Mesenchymal stem cell (in vitro differentiated cells and primary cell): ENCODE results near the gene FHIT.

ENCODE experiments used
- DNase-seq: peaks from one replicate; pipeline ENCODE4 v3.0.0-alpha.2; 2013
- H2AFZ ChIP-seq: one replicate; pipeline ENCODE4 v1.6.1; 2013; ENCODE audit warnings: low read depth, mild to moderate bottlenecking, control low read depth, inconsistent platforms, low read length, moderate library complexity
- H2AK5ac ChIP-seq: 2 replicates; pipeline ENCODE4 v1.6.1; 2013; ENCODE audit warnings: low read length, moderate library complexity, mild to moderate bottlenecking, inconsistent platforms; ENCODE audit not compliant: severe bottlenecking
- H2BK120ac ChIP-seq: one replicate; pipeline ENCODE4 v1.6.1; 2013; ENCODE audit warnings: low read depth, mild to moderate bottlenecking, inconsistent platforms, low read length, moderate library complexity
- H2BK12ac ChIP-seq, 2 experiments: one replicate each; pipeline ENCODE4 v1.6.1; 2013; ENCODE audit warnings: inconsistent platforms in 2 of 2, low read length in 2 of 2, mild to moderate bottlenecking in 2 of 2, moderate library complexity in 2 of 2, control low read depth in 1 of 2
- H2BK15ac ChIP-seq: one replicate; pipeline ENCODE4 v1.6.1; 2013; ENCODE audit warnings: mild to moderate bottlenecking, low read depth, inconsistent platforms; ENCODE audit not compliant: poor library complexity, severe bottlenecking
- H2BK5ac ChIP-seq: 2 replicates; pipeline ENCODE4 v1.6.1; 2013; ENCODE audit warnings: low read depth, mild to moderate bottlenecking, low read length, control low read depth, inconsistent platforms; ENCODE audit not compliant: poor library complexity, severe bottlenecking
- H3K14ac ChIP-seq, 2 experiments: one replicate each; pipeline ENCODE4 v1.6.1; 2013; ENCODE audit warnings: inconsistent platforms in 2 of 2, low read length in 2 of 2, control low read depth in 1 of 2, mild to moderate bottlenecking in 1 of 2, moderate library complexity in 1 of 2
- H3K18ac ChIP-seq, 2 experiments: one replicate each; pipeline ENCODE4 v1.6.1; 2013; ENCODE audit warnings: inconsistent platforms in 2 of 2, low read length in 2 of 2, control low read depth in 1 of 2, low read depth in 1 of 2, mild to moderate bottlenecking in 1 of 2
- H3K23ac ChIP-seq, 2 experiments: one replicate each; pipeline ENCODE4 v1.6.1; 2013; ENCODE audit warnings: inconsistent platforms in 2 of 2, low read length in 2 of 2, mild to moderate bottlenecking in 2 of 2, moderate library complexity in 2 of 2, control low read depth in 1 of 2
- H3K27ac ChIP-seq: 2 replicates; pipeline ENCODE4 v1.5.1; 2013; ENCODE audit warnings: mild to moderate bottlenecking, moderate library complexity, low read length, control low read depth, inconsistent platforms; ENCODE audit not compliant: poor library complexity, severe bottlenecking
- H3K27me3 ChIP-seq, 2 experiments: 2 replicates each; pipeline versions ENCODE4 v1.6.1 to v1.7.0; 2013; ENCODE audit warnings: low read length in 2 of 2, mild to moderate bottlenecking in 2 of 2, moderate library complexity in 2 of 2, control low read depth in 1 of 2, inconsistent platforms in 1 of 2; ENCODE audit not compliant: control insufficient read depth in 1 of 2, insufficient read depth in 1 of 2
- H3K36me3 ChIP-seq, 2 experiments: 2 replicates each; pipeline versions ENCODE4 v1.6.1 to v1.7.0; 2013; ENCODE audit warnings: low read length in 2 of 2, control low read depth in 1 of 2, inconsistent platforms in 1 of 2, low read depth in 1 of 2, mild to moderate bottlenecking in 1 of 2; ENCODE audit not compliant: insufficient read depth in 2 of 2, control insufficient read depth in 1 of 2
- H3K4ac ChIP-seq, 2 experiments: one replicate each; pipeline ENCODE4 v1.6.1; 2013; ENCODE audit warnings: inconsistent platforms in 2 of 2, low read length in 2 of 2, mild to moderate bottlenecking in 2 of 2, moderate library complexity in 2 of 2, control low read depth in 1 of 2, low read depth in 1 of 2
- H3K4me1 ChIP-seq: 2 replicates; pipeline ENCODE4 v1.6.1; 2013; ENCODE audit warnings: low read depth, low read length, control low read depth; ENCODE audit not compliant: control insufficient read depth, insufficient read depth
- H3K4me2 ChIP-seq: 2 replicates; pipeline ENCODE4 v1.6.1; 2013; ENCODE audit warnings: low read length, mild to moderate bottlenecking, inconsistent platforms; ENCODE audit not compliant: poor library complexity, severe bottlenecking
- H3K4me3 ChIP-seq, 2 experiments: 2 replicates each; pipeline versions ENCODE4 v1.5.1 to v1.7.0; 2013; ENCODE audit warnings: low read length in 2 of 2, mild to moderate bottlenecking in 2 of 2, control low read depth in 1 of 2, low read depth in 1 of 2; ENCODE audit not compliant: insufficient read depth in 1 of 2
- H3K79me1 ChIP-seq: replicated peaks from 2 replicates; pipeline ENCODE4 v1.6.1; 2013; ENCODE audit warnings: mild to moderate bottlenecking, control low read depth, low read length, inconsistent platforms; ENCODE audit not compliant: poor library complexity, severe bottlenecking
- H3K9ac ChIP-seq: 2 replicates; pipeline ENCODE4 v1.7.0; 2013; ENCODE audit warnings: mild to moderate bottlenecking, low read length, moderate library complexity
- H3K9me3 ChIP-seq: 2 replicates; pipeline ENCODE4 v1.7.0; 2013; ENCODE audit warnings: mild to moderate bottlenecking, low read length; ENCODE audit not compliant: control insufficient read depth
- H4K8ac ChIP-seq: one replicate; pipeline ENCODE4 v1.6.1; 2013; ENCODE audit warnings: inconsistent platforms, mild to moderate bottlenecking, low read length, moderate library complexity
- H4K91ac ChIP-seq: one replicate; pipeline ENCODE4 v1.6.1; 2013; ENCODE audit warnings: mild to moderate bottlenecking, low read length, inconsistent platforms
- WGBS: methylation state at CpG from one replicate; pipeline ENCODE4 v1.1.7; 2013; ENCODE audit warnings: mixed read lengths; 5-methylcytosine and 5-hydroxymethylcytosine counted together

FHIT gene

DNA sequence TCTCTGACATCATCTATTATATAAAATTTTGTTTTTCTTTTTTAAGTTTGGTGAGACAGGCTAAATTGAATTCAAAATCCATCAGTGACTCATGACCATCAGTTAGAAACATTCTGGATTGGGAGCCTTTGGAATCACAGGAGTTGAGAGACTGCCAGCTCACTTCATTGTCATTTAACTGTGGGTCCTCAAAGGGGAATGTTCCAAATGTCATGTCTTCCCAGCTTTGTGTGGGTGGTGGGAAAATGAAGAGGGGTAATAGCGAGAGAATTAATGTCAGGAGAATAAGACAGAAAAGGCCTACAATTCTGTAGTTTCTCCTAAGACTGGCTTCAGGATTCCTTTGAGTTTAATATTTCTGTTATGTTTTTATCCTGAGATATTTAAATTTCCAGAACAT lies 1051.9 kb downstream of the FHIT start:
- WGBS, result no CpG with 5 or more reads among the region's 1 CpG
- Histone ChIP-seq H3K79me1 (no peaks in the 10 kb centered on the region), H3K4me3 (no peak overlapping the region), H4K91ac (no peak overlapping the region), H3K9me3 (no peaks in the 10 kb centered on the region), H3K9ac (no peak overlapping the region), H4K8ac (no peak overlapping the region), H3K4me2 (no peak overlapping the region), H2AFZ (no peak overlapping the region), H3K4ac (no peak overlapping the region), H3K4me1 (no peaks in the 10 kb centered on the region), H3K36me3 (no peaks in the 10 kb centered on the region), H3K23ac (no peak overlapping the region), H2BK12ac (no peak overlapping the region), H2AK5ac (no peak overlapping the region), H2BK15ac (no peak overlapping the region), H3K18ac (no peak overlapping the region), H2BK120ac (no peak overlapping the region), H3K27me3 (no peaks in the 10 kb centered on the region), H2BK5ac (no peak overlapping the region), H3K14ac (no peak overlapping the region), H3K27ac (no peak overlapping the region)
- no peak for DNase-seq

DNA sequence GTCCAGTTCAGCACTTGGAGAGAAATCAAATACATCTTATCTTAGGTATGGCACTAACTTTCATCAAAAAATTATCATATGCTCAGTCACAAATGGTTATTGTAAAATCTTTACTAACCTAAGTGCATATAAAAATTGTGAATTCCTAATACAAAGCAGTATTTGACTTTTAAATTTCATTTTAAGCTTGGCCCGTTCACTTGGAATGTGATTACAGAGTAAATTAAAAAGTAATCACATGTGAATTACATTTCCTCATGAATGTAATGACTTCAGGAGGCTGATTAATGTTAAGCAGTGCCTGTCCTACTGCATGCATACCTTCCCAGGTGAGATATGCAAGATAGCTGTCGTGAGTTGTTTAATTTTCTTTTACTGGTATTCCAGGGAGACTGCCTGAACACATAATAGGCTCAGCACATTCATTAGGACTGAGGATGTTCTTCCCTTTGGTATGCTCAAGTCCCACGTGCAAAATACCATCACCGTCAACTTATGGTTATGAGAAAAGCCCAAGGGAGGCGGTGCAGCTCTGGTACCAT lies 1053.0 kb downstream of the FHIT start:
- Histone ChIP-seq H3K27me3 (no peaks in the 10 kb centered on the region), H3K14ac (no peak overlapping the region), H3K9ac (no peak overlapping the region), H2BK120ac (no peak overlapping the region), H3K36me3 (no peaks in the 10 kb centered on the region), H3K4ac (no peak overlapping the region), H3K4me2 (no peak overlapping the region), H2BK5ac (no peak overlapping the region), H3K18ac (no peak overlapping the region), H2BK15ac (no peak overlapping the region), H2AFZ (no peak overlapping the region), H2BK12ac (no peak overlapping the region), H2AK5ac (no peak overlapping the region), H3K27ac (no peak overlapping the region), H3K79me1 (no peaks in the 10 kb centered on the region), H3K23ac (no peak overlapping the region), H3K4me3 (no peak overlapping the region), H4K8ac (no peak overlapping the region), H4K91ac (no peak overlapping the region), H3K9me3 (no peaks in the 10 kb centered on the region), H3K4me1 (no peaks in the 10 kb centered on the region)
- no peak for DNase-seq
- 71% methylated on average over 4 of the region's 5 CpGs for WGBS

DNA sequence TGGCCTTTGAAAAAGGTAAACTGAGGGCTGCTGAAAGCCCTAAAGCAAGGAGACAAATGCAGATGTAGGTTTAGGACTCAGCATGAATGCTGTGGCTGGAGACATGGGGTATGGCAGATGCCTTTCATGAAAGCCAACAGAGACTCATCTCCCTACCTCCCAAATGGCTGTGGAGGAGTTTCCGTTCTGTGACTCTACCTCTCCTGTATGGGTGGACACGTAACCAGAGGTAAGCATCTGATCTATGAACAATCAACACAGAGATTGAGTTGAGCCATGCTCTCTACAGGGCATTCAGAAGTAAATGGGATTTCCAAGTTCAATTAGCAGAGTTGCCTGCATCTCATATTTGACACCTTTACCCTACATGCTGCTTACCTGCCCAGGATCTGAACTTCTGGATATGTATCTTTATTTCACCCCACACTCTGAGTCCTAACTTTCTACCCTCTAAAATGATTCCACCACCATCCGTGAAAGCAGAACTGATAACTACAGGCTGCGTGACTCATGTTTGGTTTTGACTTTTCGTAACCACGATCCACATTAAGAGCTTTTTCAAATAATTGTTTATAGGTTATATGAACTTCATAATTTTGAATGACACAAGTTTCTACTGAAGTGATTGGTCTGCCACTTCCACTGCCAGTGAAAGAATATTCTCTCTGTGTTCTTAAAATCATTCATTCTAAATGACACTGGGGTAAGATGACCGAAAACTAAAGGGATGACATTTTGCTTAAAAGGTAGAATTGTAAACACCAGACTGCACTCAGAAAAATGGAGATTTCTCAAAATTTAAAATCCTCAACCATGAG lies 1058.7 kb downstream of the FHIT start:
- DNase-seq, result no peak
- no peaks in the 10 kb centered on the region for H3K79me1 ChIP-seq
- WGBS, result 91% methylated on average over 4 of the region's 7 CpGs

DNA sequence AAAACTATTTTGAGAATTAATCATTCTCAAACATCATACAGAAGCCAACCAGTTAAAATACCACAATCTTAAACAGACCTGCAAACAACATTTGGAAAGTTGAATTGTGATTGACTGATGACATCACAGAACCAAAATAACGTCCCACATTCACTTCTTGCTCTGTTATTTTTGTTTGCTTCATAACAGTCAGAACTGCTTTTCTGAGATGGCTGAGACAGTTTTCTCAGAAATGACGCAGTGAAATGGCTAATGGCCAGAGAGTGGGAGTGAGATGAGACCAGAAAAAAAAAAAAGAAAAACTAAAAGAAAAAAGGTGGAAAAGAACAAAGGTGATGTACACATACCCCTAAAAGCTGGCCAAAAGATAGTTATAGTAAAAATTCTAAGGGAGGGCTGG lies 1061.2 kb downstream of the FHIT start:
- no peak overlapping the region for H4K91ac ChIP-seq
- H3K14ac ChIP-seq, result no peak overlapping the region
- H2AFZ ChIP-seq, result no peak overlapping the region
- WGBS, result 86% methylated on average over 1 of the region's 2 CpGs
- no peak for DNase-seq
- H2BK15ac ChIP-seq, result no peak overlapping the region
- no peak overlapping the region for H3K4ac ChIP-seq
- H2AK5ac ChIP-seq, result no peak overlapping the region
- no peak overlapping the region for H3K23ac ChIP-seq
- H3K4me1 ChIP-seq, result no peaks in the 10 kb centered on the region
- no peaks in the 10 kb centered on the region for H3K27me3 ChIP-seq
- no peak overlapping the region for H2BK120ac ChIP-seq
- no peak overlapping the region for H2BK5ac ChIP-seq
- H3K9me3 ChIP-seq, result no peaks in the 10 kb centered on the region
- no peak overlapping the region for H2BK12ac ChIP-seq
- no peak overlapping the region for H3K4me3 ChIP-seq
- H3K79me1 ChIP-seq, result no peaks in the 10 kb centered on the region
- no peak overlapping the region for H3K9ac ChIP-seq
- no peaks in the 10 kb centered on the region for H3K36me3 ChIP-seq
- no peak overlapping the region for H3K27ac ChIP-seq
- H3K4me2 ChIP-seq, result no peak overlapping the region
- no peak overlapping the region for H3K18ac ChIP-seq
- no peak overlapping the region for H4K8ac ChIP-seq

More for the DNA sequence above, 1058.7 kb downstream of the FHIT start:
- H3K9me3 ChIP-seq, result no peaks in the 10 kb centered on the region
- no peak overlapping the region for H3K9ac ChIP-seq
- no peak overlapping the region for H3K14ac ChIP-seq
- no peak overlapping the region for H3K4ac ChIP-seq
- H3K4me2 ChIP-seq, result no peak overlapping the region
- no peak overlapping the region for H3K4me3 ChIP-seq
- H2AFZ ChIP-seq, result no peak overlapping the region
- no peaks in the 10 kb centered on the region for H3K36me3 ChIP-seq
- H4K91ac ChIP-seq, result no peak overlapping the region
- no peak overlapping the region for H2BK12ac ChIP-seq
- H3K18ac ChIP-seq, result no peak overlapping the region
- H2BK15ac ChIP-seq, result no peak overlapping the region
- no peak overlapping the region for H2BK5ac ChIP-seq
- H2BK120ac ChIP-seq, result no peak overlapping the region
- no peaks in the 10 kb centered on the region for H3K4me1 ChIP-seq
- H4K8ac ChIP-seq, result no peak overlapping the region
- H2AK5ac ChIP-seq, result no peak overlapping the region
- H3K27ac ChIP-seq, result no peak overlapping the region
- no peaks in the 10 kb centered on the region for H3K27me3 ChIP-seq
- no peak overlapping the region for H3K23ac ChIP-seq
